DND-41 (cell line): Measurements from ENCODE around the gene FARP1.

Experiments used
- EZH2 ChIP-seq: IDR thresholded peaks from 3 replicates; pipeline ENCODE4 v1.6.1; 2012; ENCODE audit warnings: borderline replicate concordance, low read depth, mild to moderate bottlenecking, moderate library complexity, low read length, inconsistent platforms; ENCODE audit not compliant: severe bottlenecking
- TF ChIP-seq, protein P1 (sequence below): IDR thresholded peaks from 2 replicates; pipeline ENCODE4 v1.5.1; 2012; ENCODE audit warnings: borderline replicate concordance, low read length, moderate library complexity, mild to moderate bottlenecking; ENCODE audit not compliant: poor library complexity, severe bottlenecking; ENCODE audit errors: extremely low read depth

DNA sequence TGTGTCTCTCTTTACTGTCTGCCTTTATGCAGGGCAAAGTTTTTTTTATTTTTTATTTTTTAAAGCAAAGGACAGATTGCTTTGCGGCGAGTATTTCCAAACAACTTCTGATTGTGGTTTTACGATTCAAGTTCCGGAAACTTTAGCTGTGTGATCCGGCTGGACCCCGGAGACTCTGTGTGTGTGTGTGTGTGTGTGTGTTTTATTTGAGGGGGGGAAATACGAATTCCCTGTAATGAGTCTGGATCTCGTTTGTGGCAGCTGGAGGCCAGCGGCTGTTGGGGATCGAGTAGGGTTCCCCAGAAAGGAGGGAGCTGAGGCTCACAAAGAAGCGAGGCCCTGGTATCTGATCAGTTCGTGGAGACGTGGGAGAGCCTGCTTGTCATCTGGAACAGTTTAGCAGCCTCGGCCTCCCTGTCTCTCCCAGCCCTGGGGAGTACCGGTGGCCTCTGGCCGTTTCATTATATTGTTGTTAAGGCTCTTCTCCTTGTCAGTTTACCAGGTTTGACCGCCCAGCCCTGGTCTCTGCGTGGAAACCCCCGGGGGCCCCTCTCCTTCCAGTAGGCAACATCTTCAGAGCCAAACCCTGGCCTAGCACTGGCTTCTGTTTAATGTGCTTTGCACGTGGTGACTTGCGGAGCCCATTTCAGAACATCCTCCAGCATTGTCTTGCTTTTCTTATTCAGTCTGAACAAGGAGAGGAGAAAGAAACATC, 1.3 kb downstream of the FARP1 start:
- TF ChIP-seq, protein P1, sequence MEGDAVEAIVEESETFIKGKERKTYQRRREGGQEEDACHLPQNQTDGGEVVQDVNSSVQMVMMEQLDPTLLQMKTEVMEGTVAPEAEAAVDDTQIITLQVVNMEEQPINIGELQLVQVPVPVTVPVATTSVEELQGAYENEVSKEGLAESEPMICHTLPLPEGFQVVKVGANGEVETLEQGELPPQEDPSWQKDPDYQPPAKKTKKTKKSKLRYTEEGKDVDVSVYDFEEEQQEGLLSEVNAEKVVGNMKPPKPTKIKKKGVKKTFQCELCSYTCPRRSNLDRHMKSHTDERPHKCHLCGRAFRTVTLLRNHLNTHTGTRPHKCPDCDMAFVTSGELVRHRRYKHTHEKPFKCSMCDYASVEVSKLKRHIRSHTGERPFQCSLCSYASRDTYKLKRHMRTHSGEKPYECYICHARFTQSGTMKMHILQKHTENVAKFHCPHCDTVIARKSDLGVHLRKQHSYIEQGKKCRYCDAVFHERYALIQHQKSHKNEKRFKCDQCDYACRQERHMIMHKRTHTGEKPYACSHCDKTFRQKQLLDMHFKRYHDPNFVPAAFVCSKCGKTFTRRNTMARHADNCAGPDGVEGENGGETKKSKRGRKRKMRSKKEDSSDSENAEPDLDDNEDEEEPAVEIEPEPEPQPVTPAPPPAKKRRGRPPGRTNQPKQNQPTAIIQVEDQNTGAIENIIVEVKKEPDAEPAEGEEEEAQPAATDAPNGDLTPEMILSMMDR, result no peak
- no peak for TF ChIP-seq EZH2
